HCT116 (cell line): ENCODE results near the gene TEKTIP1.

Experiments
- ELF1 ChIP-seq: IDR thresholded peaks from 2 replicates; pipeline ENCODE4 v1.6.1; 2012; ENCODE audit warnings: low read depth, borderline replicate concordance
- POLR2A ChIP-seq: IDR thresholded peaks from 2 replicates; pipeline ENCODE4 v1.7.0; 2011; ENCODE audit warnings: borderline replicate concordance; ENCODE audit not compliant: insufficient read depth, insufficient read length; ENCODE audit errors: extremely low read depth
- TF ChIP-seq, protein P1 (sequence below), 3 experiments: fragments of 200-600 bp in 1 of 3; sonication (generic) in 1 of 3; IDR thresholded peaks in 2 of 3; conservative IDR thresholded peaks in 1 of 3; 2 replicates each; pipeline ENCODE4 v1.5.1; 2012 to 2017; ENCODE audit warnings: low read depth in 2 of 3, low read length in 2 of 3, antibody characterized with exemption in 1 of 3, borderline replicate concordance in 1 of 3, control low read depth in 1 of 3, mild to moderate bottlenecking in 1 of 3, mixed read lengths in 1 of 3, mixed run types in 1 of 3, moderate library complexity in 1 of 3; ENCODE audit not compliant: insufficient read depth in 1 of 3

DNA sequence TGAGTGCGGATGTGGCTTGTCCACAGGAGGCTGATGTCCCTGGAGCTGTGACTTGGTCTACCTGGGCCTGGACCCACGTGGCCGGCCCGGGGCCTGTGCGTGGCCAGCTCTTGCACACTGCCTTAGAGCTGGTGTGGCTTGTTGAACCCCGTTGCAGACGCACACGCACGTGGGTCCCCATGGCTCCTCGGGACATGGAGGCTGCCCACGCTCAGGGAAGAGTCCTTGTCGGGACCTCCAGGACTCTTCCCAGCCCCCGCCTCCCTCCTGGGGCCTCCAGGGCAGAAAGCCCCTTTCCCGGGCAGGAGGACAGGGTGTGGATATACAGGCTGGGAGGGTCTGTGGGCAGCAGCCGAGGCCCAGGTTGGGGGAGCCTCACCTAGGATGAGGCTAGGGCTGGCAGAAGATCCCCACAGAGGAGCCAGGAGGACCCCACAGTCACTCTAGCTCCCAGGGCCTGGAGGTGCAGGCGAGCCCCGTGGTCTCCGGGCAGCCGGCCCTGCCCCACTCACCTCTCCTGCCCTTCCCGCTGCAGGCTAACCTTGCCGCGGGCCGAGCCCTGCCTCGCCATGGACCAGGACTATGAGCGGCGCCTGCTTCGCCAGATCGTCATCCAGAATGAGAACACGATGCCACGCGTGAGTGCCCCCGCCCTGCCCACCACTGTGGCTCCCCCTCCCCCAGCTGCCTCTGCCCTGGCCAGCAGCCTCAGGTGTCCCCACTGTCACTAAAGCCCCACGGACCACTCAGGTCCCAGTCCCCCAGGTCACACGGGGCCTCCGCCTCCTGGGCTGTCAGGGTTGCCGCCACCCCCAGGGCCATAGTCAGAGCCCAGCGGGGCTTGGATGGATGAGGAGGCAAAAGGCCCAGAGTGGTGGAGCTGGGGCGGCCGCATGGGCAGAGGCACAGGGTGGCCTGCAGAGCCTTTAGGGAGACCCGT, 16.3 kb upstream of the TEKTIP1 start:
- TF ChIP-seq, protein P1, sequence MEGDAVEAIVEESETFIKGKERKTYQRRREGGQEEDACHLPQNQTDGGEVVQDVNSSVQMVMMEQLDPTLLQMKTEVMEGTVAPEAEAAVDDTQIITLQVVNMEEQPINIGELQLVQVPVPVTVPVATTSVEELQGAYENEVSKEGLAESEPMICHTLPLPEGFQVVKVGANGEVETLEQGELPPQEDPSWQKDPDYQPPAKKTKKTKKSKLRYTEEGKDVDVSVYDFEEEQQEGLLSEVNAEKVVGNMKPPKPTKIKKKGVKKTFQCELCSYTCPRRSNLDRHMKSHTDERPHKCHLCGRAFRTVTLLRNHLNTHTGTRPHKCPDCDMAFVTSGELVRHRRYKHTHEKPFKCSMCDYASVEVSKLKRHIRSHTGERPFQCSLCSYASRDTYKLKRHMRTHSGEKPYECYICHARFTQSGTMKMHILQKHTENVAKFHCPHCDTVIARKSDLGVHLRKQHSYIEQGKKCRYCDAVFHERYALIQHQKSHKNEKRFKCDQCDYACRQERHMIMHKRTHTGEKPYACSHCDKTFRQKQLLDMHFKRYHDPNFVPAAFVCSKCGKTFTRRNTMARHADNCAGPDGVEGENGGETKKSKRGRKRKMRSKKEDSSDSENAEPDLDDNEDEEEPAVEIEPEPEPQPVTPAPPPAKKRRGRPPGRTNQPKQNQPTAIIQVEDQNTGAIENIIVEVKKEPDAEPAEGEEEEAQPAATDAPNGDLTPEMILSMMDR (IDR thresholded peaks at IDR 0.05 in 2 of 3, conservative IDR thresholded peaks at IDR 0.05 in 1 of 3; ENCODE audit: borderline replicate concordance in 1 of 3, insufficient read depth in 1 of 3, low read depth in 2 of 3, low read length in 2 of 3), result no peak
- TF ChIP-seq ELF1 (no peak), POLR2A (no peak)
